ENCODE data around the gene JAKMIP1.

- TF ChIP-seq ESRRA (CRISPR knock-in tag; IDR thresholded peaks at IDR 0.05; ENCODE audit: low read depth): no peak
- no peak for TF ChIP-seq HNRNPK (IDR thresholded peaks at IDR 0.05; ENCODE audit: low read depth, low read length, poor library complexity, severe bottlenecking)
- TF ChIP-seq ZEB1 (IDR thresholded peaks at IDR 0.05; ENCODE audit: insufficient replicate concordance, low read depth): no peak
- no peak for TF ChIP-seq CHD2 (IDR thresholded peaks at IDR 0.05; ENCODE audit: low read depth, low read length)
- TF ChIP-seq ZFP1 (CRISPR knock-in tag; IDR thresholded peaks at IDR 0.05): no peak
- TF ChIP-seq GTF2F1 (IDR thresholded peaks at IDR 0.05; ENCODE audit: low read length): no peak
- no peak for TF ChIP-seq ZSCAN31 (CRISPR knock-in tag; IDR thresholded peaks at IDR 0.05; ENCODE audit: low read depth)
- no peak for TF ChIP-seq ELK4 (CRISPR knock-in tag; IDR thresholded peaks at IDR 0.05; ENCODE audit: borderline replicate concordance)
- no peak for TF ChIP-seq POLR2AphosphoS5 (IDR thresholded peaks at IDR 0.05; ENCODE audit: low read depth, low read length)
- TF ChIP-seq, protein P1, sequence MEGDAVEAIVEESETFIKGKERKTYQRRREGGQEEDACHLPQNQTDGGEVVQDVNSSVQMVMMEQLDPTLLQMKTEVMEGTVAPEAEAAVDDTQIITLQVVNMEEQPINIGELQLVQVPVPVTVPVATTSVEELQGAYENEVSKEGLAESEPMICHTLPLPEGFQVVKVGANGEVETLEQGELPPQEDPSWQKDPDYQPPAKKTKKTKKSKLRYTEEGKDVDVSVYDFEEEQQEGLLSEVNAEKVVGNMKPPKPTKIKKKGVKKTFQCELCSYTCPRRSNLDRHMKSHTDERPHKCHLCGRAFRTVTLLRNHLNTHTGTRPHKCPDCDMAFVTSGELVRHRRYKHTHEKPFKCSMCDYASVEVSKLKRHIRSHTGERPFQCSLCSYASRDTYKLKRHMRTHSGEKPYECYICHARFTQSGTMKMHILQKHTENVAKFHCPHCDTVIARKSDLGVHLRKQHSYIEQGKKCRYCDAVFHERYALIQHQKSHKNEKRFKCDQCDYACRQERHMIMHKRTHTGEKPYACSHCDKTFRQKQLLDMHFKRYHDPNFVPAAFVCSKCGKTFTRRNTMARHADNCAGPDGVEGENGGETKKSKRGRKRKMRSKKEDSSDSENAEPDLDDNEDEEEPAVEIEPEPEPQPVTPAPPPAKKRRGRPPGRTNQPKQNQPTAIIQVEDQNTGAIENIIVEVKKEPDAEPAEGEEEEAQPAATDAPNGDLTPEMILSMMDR (CRISPR knock-in tag; IDR thresholded peaks at IDR 0.05): no peak
- no peak for TF ChIP-seq MAFK (conservative IDR thresholded peaks at IDR 0.05 in 1 of 2, IDR thresholded peaks at IDR 0.05 in 1 of 2; ENCODE audit: low read length in 2 of 2)
Measured at GRCh38 chr4:6188687-6189305, 11.6 kb downstream of the JAKMIP1 start.
